SK-MEL-5 (cell line): ENCODE measurements around the gene PTPRD. TPM values are rescaled to one million over a fixed set of nuclear protein-coding genes. Genes with fewer than 3 reads are reported as not detected.

Source experiments
- DNase-seq: peaks from one replicate; pipeline ENCODE4 v3.0.0-alpha.2; 2016; ENCODE audit warnings: low read depth, low spot score
- in situ Hi-C: cut with HindIII; loops from 2 replicates; pipeline ENCODE4 v1.10.0; 2016; ENCODE audit warnings: low sequenced_read_pairs, high pct_unique_total_duplicates, low pct_unique_long_range_greater_than_20kb
- total RNA-seq: library from RNA; depleted of rRNA; stranded (reverse); fragments of >200 nt; shearing (Covaris generic); gene quantifications from 2 replicates; pipeline ENCODE4 v1.2.3, GENCODE V29; 2014

Gene PTPRD
- total RNA-seq, 1 experiment from 2014 or later = 2.1 TPM

- in situ Hi-C loops = no loop called here
- no peak for DNase-seq
These were observed 562.8 kb downstream of the PTPRD start for GRCh38 chr9:10050016-10050415.

GRCh38 chr9:10048994-10049393, 563.8 kb downstream of the PTPRD start:
- in situ Hi-C loops = no loop called here
- DNase-seq = no peak

GRCh38 chr9:10045598-10045997, 567.2 kb downstream of the PTPRD start:
- peak; percentile 54 for DNase-seq
- in situ Hi-C loops = no loop called here

GRCh38 chr9:10041726-10042229, 571.0 kb downstream of the PTPRD start:
- no peak for DNase-seq
- in situ Hi-C loops = no loop called here

GRCh38 chr9:10036095-10036494, 576.7 kb downstream of the PTPRD start:
- in situ Hi-C loops = no loop called here
- no peak for DNase-seq

GRCh38 chr9:10032166-10032565, 580.6 kb downstream of the PTPRD start:
- no peak for DNase-seq
- in situ Hi-C loops = no loop called here

GRCh38 chr9:10026443-10026984, 586.3 kb downstream of the PTPRD start:
- in situ Hi-C loops = no loop called here
- no peak for DNase-seq

- in situ Hi-C loops = no loop called here
- DNase-seq = no peak
These were observed 597.0 kb downstream of the PTPRD start for GRCh38 chr9:10015755-10016154.

- in situ Hi-C loops = no loop called here
- DNase-seq = no peak
These were observed 597.9 kb downstream of the PTPRD start for GRCh38 chr9:10014889-10015288.

- DNase-seq = no peak
- in situ Hi-C loops = no loop called here
These were observed 603.4 kb downstream of the PTPRD start for GRCh38 chr9:10009401-10009800.

- in situ Hi-C loops = no loop called here
- no peak for DNase-seq
These were observed 604.6 kb downstream of the PTPRD start for GRCh38 chr9:10008101-10008799.

- peak; percentile 77 for DNase-seq
- in situ Hi-C loops = no loop called here
These were observed 605.4 kb downstream of the PTPRD start for GRCh38 chr9:10007356-10007755.

- peak; percentile 33 for DNase-seq
- in situ Hi-C loops = no loop called here
These were observed 607.6 kb downstream of the PTPRD start for GRCh38 chr9:10005206-10005605.

- DNase-seq = no peak
- in situ Hi-C loops = no loop called here
These were observed 609.8 kb downstream of the PTPRD start for GRCh38 chr9:10003047-10003446.

GRCh38 chr9:10000669-10001068, 612.1 kb downstream of the PTPRD start:
- DNase-seq = no peak
- in situ Hi-C loops = no loop called here

- DNase-seq = peak; percentile 69
These were observed 614.1 kb downstream of the PTPRD start for GRCh38 chr9:9998491-9999287.

GRCh38 chr9:9997585-9997984, 615.2 kb downstream of the PTPRD start:
- DNase-seq = no peak
- in situ Hi-C loops = no loop called here

More at GRCh38 chr9:9998491-9999287, 614.1 kb downstream of the PTPRD start:
- in situ Hi-C loops = no loop called here

- no peak for DNase-seq
- in situ Hi-C loops = no loop called here
These were observed 616.5 kb downstream of the PTPRD start for GRCh38 chr9:9996259-9996658.
